ENCODE data around the gene FAM222A. TPM values are rescaled to one million over a fixed set of nuclear protein-coding genes. Genes with fewer than 3 reads are reported as not detected.

The FAM222A gene
- polyA plus RNA-seq, 6 donors from 2014 or later: 0.29 to 0.30 TPM; not detected in 4

DNA sequence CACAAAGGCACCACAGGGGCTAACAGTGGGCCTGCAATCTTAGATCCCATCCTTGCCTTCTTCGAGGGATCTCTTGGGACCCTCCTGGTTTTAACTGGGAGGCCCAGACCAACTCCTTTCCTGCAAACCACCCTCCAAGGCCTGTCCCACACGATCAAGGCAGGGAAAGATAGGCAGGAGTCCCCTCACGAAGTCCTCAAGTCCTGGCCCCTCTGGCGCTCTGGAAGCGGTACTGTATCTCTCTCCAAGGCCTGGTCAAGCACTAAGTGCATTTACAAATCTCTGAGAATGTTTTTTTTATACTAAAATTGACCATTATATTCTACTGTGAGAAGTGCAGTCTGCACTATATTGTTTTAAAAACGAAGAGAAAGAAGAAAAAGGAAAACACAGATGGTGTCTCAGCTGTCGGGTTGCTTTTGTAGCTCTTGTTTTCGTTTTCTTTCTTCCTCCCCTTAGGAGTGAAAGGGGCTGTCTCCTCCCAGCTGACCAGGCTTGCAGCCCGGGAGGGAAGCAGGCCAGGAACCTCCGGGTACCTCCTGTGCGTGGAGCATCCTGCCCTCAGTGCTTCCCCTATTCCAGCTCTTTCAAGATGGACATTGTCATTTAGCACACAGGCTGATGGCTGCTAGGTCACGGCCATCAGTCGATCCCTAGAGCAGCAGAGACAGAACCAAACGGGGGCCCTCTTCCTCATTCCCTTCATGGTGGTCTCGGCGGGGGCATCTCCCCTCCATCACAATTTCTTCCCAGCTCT is 56.7 kb downstream of the FAM222A start:
- DNase-seq: no peak
- ATAC-seq (ENCODE audit: low read depth in 2 of 2): no peak

DNA sequence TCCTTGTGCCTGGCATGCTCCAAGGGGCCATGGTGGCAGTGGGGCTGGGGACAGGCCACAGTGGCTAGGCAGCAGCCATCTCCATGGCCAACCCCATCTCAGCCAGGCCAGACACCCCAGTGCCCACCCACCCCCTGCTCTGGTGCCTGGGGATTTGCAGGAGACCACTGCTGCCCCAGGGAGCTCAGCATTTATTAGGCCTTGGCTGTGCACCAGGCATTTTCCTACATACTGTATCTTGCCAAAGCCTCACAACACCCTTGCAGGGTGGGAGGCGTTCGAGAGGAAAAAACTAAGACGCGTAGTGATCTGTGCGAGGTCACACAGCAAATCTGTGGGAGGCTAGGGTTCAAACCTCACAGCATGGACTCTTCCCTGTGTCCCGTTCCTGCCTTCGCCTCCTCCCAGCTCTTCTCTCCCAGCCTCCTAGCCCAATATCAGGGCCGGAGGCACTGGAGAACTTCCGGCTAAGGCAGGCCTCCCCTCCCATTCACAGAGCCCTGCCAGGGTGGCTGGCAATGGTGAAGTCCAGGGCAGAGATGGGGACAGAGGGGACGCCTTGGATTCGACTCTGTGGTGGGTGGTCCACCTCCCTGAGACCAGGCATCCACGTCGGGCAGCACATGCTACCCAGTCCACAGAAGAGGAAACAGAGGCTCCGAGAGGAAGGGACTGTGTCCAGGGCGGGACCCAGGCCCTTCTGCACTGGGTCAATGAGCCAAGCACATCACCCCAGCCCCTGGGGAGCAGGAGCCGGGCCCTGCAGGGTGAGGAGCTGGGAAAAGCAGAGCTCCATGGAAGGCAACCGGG is 57.4 kb downstream of the FAM222A start:
- Mint-ChIP-seq H3K4me1 (peaks cover 0 to 11% (median 10%) of the 10 kb centered on the region in 3 donors), H3K27ac (no peak overlapping the region), H3K27me3 (peaks cover 2 to 8% (median 3%) of the 10 kb centered on the region in 3 donors), H3K36me3 (no peaks in the 10 kb centered on the region), H3K4me3 (no peak overlapping the region), H3K9me3 (no peaks in the 10 kb centered on the region)
- ATAC-seq (ENCODE audit: low read depth in 2 of 2) (no peak), DNase-seq (no peak)

More for the DNA sequence above, 56.7 kb downstream of the FAM222A start:
- Mint-ChIP-seq H3K4me3 (no peak overlapping the region), H3K27ac (peak overlapping the region in 1 of 6 donors; percentile 78), H3K36me3 (no peaks in the 10 kb centered on the region), H3K27me3 (peaks cover 0 to 6% (median 2%) of the 10 kb centered on the region in 3 donors), H3K4me1 (peaks cover 0 to 11% (median 10%) of the 10 kb centered on the region in 3 donors), H3K9me3 (no peaks in the 10 kb centered on the region)

DNA sequence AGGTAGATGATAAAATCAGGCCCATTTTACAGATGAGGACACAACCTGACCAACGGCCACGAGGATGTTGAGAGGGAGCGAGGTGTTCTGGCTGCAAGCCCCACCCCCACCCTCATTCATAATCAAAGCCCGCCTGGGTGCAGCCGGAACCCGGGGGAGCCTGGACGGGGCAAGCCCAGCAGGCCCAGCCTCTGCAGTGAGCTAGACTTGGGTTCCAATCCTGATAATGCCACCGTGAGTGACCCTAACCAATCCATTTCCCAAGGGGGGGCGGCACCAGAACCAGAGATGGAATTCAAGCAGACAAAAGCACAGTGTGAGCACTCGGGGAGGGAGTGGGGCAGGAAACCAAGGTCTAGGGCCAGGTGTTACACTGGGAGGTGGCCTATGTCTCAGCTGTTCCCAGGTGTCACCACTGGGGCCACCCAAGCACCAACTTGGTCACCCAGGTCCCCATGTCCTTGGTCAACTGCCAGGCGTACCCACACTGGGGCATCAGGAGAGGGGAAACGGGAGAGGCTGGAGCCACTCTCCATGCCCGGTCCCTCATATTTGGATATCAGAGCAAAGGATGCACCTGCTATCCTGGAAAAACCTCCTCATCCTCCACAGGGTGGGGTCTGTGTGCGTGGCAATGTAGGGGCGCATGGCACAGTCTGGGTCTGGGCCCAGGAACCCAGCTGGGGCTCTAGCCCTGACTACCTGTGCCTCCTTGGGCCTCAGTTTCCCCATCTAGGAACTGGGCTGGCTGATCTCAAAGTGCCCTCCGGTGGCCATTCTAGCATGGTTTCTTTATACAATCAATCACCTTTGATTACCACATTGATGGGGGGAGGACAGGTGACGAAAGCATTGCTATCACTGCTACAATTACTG is 58.4 kb downstream of the FAM222A start:
- no peak for ATAC-seq (ENCODE audit: low read depth in 2 of 2)
- peaks cover 0 to 3% (median 0%) of the 10 kb centered on the region in 7 donors for H3K9me3 Mint-ChIP-seq
- peaks cover 0 to 11% (median 10%) of the 10 kb centered on the region in 3 donors for H3K4me1 Mint-ChIP-seq
- no peak overlapping the region for H3K4me3 Mint-ChIP-seq
- H3K27ac Mint-ChIP-seq: no peak overlapping the region
- no peaks in the 10 kb centered on the region for H3K36me3 Mint-ChIP-seq
- no peak for DNase-seq
- peaks cover 3 to 15% (median 7%) of the 10 kb centered on the region in 3 donors for H3K27me3 Mint-ChIP-seq

DNA sequence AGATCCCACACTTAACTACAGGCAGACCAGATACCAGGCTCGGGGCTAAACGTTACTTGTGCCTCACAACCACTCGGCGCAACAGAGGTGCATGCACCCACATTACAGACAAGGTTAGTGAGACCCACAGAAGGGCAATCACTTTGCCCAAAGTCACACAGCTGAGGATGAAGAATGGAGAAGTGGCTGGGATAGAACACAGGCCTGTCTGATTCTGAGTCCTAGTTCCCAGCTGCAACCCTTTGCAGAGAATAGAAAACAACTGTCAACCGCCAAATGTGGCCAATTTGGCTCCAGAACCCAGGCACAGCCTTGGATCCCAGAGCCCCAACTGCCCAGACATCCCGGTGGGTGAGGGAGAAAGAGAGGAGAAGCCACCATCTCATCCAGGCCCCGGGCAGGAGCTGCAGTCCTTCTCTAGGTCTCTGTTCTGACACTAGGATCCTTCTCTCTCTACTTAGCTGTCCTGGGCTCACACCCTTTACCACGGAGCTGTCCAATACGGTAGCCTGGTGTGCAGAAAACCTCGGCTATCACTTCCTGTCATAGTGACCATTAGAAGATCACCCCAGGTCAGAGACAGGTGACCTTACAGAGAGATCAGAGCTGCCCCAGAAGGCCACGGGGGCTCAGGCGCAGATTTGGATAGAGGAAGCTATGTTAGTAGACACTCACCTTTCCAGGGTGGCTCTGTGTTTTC is 59.1 kb downstream of the FAM222A start:
- H3K9me3 Mint-ChIP-seq: peaks cover 0 to 3% (median 0%) of the 10 kb centered on the region in 7 donors
- H3K27ac Mint-ChIP-seq: no peak overlapping the region
- no peak for ATAC-seq (ENCODE audit: low read depth in 2 of 2)
- H3K4me3 Mint-ChIP-seq: no peak overlapping the region
- DNase-seq: no peak
- no peaks in the 10 kb centered on the region for H3K36me3 Mint-ChIP-seq
- peaks cover 0 to 11% (median 10%) of the 10 kb centered on the region in 3 donors for H3K4me1 Mint-ChIP-seq
- H3K27me3 Mint-ChIP-seq: peaks cover 3 to 15% (median 7%) of the 10 kb centered on the region in 3 donors

- Mint-ChIP-seq H3K4me3 (peak overlapping the region in 2 of 8 donors; percentile 63), H3K4me1 (peaks cover 0 to 11% (median 10%) of the 10 kb centered on the region in 3 donors), H3K9me3 (peaks cover 0 to 5% (median 0%) of the 10 kb centered on the region in 7 donors), H3K27me3 (peaks cover 3 to 15% (median 7%) of the 10 kb centered on the region in 3 donors), H3K27ac (no peak overlapping the region), H3K36me3 (no peaks in the 10 kb centered on the region)
- DNase-seq (no peak), ATAC-seq (ENCODE audit: low read depth in 2 of 2) (no peak)
Observed at GRCh38 chr12:109773384-109774011, 59.9 kb downstream of the FAM222A start.

- Mint-ChIP-seq H3K27me3 (peaks cover 7 to 15% (median 7%) of the 10 kb centered on the region in 3 donors), H3K9me3 (peaks cover 0 to 8% (median 5%) of the 10 kb centered on the region in 7 donors)
Observed at GRCh38 chr12:109775172-109775881, 61.7 kb downstream of the FAM222A start.

GRCh38 chr12:109776624-109777023 is 63.0 kb downstream of the FAM222A start:
- DNase-seq (no peak), ATAC-seq (ENCODE audit: low read depth in 2 of 2) (no peak)
- H3K36me3 Mint-ChIP-seq: no peaks in the 10 kb centered on the region
- H3K27ac Mint-ChIP-seq: peak overlapping the region in 1 of 6 donors; percentile 26
- H3K4me1 Mint-ChIP-seq: peaks cover 0 to 11% (median 10%) of the 10 kb centered on the region in 3 donors
- no peak overlapping the region for H3K4me3 Mint-ChIP-seq
- H3K9me3 Mint-ChIP-seq: peaks cover 0 to 8% (median 5%) of the 10 kb centered on the region in 7 donors
- peaks cover 7 to 17% (median 7%) of the 10 kb centered on the region in 3 donors for H3K27me3 Mint-ChIP-seq

More at GRCh38 chr12:109775172-109775881, 61.7 kb downstream of the FAM222A start:
- Mint-ChIP-seq H3K36me3 (no peaks in the 10 kb centered on the region), H3K4me3 (no peak overlapping the region), H3K4me1 (peaks cover 0 to 11% (median 10%) of the 10 kb centered on the region in 3 donors), H3K27ac (no peak overlapping the region)
- ATAC-seq (ENCODE audit: low read depth in 2 of 2): peak; percentile 70
- peak; percentile 47 for DNase-seq

GRCh38 chr12:109777544-109777943 is 63.9 kb downstream of the FAM222A start:
- H3K9me3 Mint-ChIP-seq: peaks cover 0 to 8% (median 5%) of the 10 kb centered on the region in 7 donors
- H3K4me3 Mint-ChIP-seq: no peak overlapping the region
- ATAC-seq (ENCODE audit: low read depth in 2 of 2) (no peak), DNase-seq (no peak)
- H3K4me1 Mint-ChIP-seq: peaks cover 0 to 11% (median 10%) of the 10 kb centered on the region in 3 donors
- no peaks in the 10 kb centered on the region for H3K36me3 Mint-ChIP-seq
- H3K27me3 Mint-ChIP-seq: peaks cover 7 to 26% (median 10%) of the 10 kb centered on the region in 3 donors
- peak overlapping the region in 1 of 6 donors; percentile 63 for H3K27ac Mint-ChIP-seq

DNA sequence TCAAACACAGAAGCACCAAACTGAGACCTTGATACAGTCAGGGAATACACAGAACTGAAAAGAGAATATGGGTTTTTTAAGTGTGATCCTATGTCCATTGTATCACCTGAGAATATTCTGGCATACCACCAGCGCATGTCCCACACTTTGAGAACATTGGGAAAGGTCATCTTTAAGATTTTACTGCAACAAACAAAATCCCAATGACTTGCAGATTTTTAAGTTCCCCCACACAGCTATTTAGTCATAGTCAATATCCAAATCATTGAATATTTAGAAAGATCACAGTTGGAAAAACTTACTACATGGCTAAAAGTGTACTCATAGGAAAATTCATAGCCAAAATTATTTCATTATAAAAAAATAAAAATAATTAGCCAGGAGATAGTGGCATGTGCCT is 65.1 kb downstream of the FAM222A start:
- DNase-seq (no peak), ATAC-seq (ENCODE audit: low read depth in 2 of 2) (no peak)
- H3K27ac Mint-ChIP-seq: no peak overlapping the region
- H3K9me3 Mint-ChIP-seq: peaks cover 0 to 8% (median 5%) of the 10 kb centered on the region in 7 donors
- peaks cover 1 to 3% (median 2%) of the 10 kb centered on the region in 3 donors for H3K4me1 Mint-ChIP-seq
- H3K4me3 Mint-ChIP-seq: no peak overlapping the region
- peaks cover 7 to 37% (median 15%) of the 10 kb centered on the region in 3 donors for H3K27me3 Mint-ChIP-seq
- H3K36me3 Mint-ChIP-seq: no peaks in the 10 kb centered on the region

DNA sequence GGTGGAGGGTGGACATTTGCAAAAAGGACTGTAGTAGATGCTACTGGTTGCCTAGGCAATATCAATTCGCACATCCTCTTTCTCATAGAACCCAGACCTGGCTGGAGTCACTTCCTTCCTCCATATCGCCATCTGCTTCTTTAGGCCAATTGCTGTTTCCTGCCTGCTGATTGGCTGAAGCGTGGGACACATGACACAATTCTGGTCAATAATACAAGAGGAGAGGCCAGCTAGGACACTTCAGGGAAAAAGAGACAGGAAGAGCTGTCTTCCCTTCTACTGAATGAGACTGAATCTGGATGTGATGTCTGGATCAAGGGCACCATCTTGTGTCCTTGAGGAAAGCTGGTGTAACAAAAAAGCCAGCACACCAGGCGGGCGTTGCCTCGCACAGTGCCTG is 65.8 kb downstream of the FAM222A start:
- DNase-seq (no peak), ATAC-seq (ENCODE audit: low read depth in 2 of 2) (peak in 1 of 2 donors; percentile 35)
- Mint-ChIP-seq H3K27ac (peak overlapping the region in 1 of 6 donors; percentile 33), H3K27me3 (peaks cover 7 to 42% (median 15%) of the 10 kb centered on the region in 3 donors), H3K36me3 (no peaks in the 10 kb centered on the region), H3K4me1 (peaks cover 0 to 3% (median 0%) of the 10 kb centered on the region in 3 donors), H3K4me3 (no peak overlapping the region), H3K9me3 (peaks cover 0 to 8% (median 5%) of the 10 kb centered on the region in 7 donors)

DNA sequence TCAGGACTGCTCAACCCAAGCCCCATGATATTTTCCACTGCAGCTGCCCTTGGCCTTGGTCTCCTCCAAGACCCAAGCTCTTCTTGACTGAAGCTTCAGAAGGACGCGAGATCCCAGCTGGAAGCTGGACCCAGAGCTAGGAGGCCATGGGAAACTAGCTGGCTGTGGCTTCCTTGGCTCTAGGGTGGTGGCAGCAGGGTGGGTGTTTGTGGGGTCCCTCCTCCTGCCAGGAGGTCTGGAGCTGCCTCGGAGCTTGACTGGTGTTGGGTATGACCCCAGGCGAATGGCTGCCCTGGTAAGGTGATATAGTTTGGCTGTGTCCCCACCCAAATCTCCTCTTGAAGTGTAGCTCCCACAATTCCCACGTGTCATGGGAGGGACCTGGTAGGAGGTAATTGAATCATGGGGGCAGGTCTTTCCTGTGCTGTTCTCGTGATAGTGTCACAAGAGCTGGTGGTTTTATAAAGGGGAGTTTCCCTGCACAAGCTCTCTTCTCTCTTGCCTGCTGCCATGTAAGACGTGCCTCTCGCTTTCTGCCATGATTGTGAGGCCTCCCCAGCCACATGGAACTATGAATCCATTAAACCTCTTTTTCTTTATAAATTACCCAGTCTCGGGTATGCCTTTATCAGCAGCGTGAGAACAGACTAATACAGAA is 68.2 kb downstream of the FAM222A start:
- Mint-ChIP-seq H3K9me3 (peaks cover 0 to 6% (median 4%) of the 10 kb centered on the region in 7 donors), H3K4me3 (no peak overlapping the region), H3K4me1 (peaks cover 0 to 3% (median 0%) of the 10 kb centered on the region in 3 donors), H3K27me3 (peaks cover 7 to 27% (median 8%) of the 10 kb centered on the region in 3 donors), H3K36me3 (no peaks in the 10 kb centered on the region), H3K27ac (no peak overlapping the region)
- ATAC-seq (ENCODE audit: low read depth in 2 of 2) (no peak), DNase-seq (no peak)
